Uterus (tissue), 2 donors: ENCODE measurements around the gene SBF2.

Experiments
- POLR2A ChIP-seq, 2 donors: fragments of 450-650 bp; IDR thresholded peaks; one replicate each; pipeline ENCODE4 v1.6.1; 2016; ENCODE audit warnings: antibody characterized with exemption in 2 of 2, mild to moderate bottlenecking in 1 of 2, moderate library complexity in 1 of 2
- TF ChIP-seq, protein P1 (sequence below), 4 experiments: fragments of 200-600 bp in 2 of 4; fragments of 450-650 bp in 2 of 4; sonication (generic) in 2 of 4; IDR thresholded peaks; one replicate each; pipeline ENCODE4 v1.5.1; 2016 to 2019; ENCODE audit warnings: antibody characterized with exemption in 4 of 4, mild to moderate bottlenecking in 2 of 4, moderate library complexity in 1 of 4

DNA sequence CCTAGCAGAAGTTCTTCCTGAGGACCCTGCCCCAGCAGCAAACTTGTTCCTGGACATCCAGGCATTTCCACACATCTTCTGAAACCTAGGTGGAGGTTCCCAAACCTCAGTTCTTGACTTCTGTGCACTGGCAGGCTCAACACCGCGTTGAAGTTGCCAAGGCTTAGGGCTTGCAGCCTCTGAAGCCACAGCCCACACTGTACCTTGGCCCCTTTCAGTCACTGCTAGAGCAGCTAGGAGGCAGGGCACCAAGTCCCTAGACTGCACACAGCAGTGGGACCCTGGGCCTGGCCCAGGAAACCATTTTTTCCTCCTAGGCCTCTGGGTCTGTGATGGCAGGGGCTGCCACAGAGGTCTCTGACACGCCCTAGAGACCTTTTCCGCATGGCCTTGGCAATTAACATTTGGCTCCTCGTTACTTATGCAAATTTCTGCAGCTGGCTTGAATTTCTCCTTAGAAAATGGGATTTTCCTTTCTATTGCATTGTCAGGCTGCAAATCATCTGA is 159.0 kb downstream of the SBF2 start:
- TF ChIP-seq, protein P1, sequence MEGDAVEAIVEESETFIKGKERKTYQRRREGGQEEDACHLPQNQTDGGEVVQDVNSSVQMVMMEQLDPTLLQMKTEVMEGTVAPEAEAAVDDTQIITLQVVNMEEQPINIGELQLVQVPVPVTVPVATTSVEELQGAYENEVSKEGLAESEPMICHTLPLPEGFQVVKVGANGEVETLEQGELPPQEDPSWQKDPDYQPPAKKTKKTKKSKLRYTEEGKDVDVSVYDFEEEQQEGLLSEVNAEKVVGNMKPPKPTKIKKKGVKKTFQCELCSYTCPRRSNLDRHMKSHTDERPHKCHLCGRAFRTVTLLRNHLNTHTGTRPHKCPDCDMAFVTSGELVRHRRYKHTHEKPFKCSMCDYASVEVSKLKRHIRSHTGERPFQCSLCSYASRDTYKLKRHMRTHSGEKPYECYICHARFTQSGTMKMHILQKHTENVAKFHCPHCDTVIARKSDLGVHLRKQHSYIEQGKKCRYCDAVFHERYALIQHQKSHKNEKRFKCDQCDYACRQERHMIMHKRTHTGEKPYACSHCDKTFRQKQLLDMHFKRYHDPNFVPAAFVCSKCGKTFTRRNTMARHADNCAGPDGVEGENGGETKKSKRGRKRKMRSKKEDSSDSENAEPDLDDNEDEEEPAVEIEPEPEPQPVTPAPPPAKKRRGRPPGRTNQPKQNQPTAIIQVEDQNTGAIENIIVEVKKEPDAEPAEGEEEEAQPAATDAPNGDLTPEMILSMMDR (IDR thresholded peaks at IDR 0.05), result no peak
- TF ChIP-seq POLR2A (IDR thresholded peaks at IDR 0.05), result no peak
